ENCODE results near the gene SLITRK3. TPM values are rescaled to one million over a fixed set of nuclear protein-coding genes. Genes with fewer than 3 reads are reported as not detected.

The SLITRK3 gene
- polyA plus RNA-seq, 3 donors: not detected

- H3K4me1 ChIP-seq (ENCODE audit: control insufficient read depth in 1 of 2, insufficient read depth in 2 of 2, low read length in 2 of 2): no peaks in the 10 kb centered on the region
- peak overlapping the region; percentile 46 for H3K4me2 ChIP-seq (replicated peaks; ENCODE audit: extremely low read depth, low read length, poor library complexity, severe bottlenecking)
- H4K20me1 ChIP-seq (ENCODE audit: insufficient read depth, low read length): no peaks in the 10 kb centered on the region
- WGBS (ENCODE audit: insufficient coverage): 20% methylated on average over 11 of the region's 26 CpGs
- no peak overlapping the region for H3K27ac ChIP-seq (ENCODE audit: low read depth in 1 of 2, low read length in 2 of 2)
- H3K27me3 ChIP-seq (ENCODE audit: control insufficient read depth in 2 of 2, insufficient read depth in 2 of 2, low read length in 2 of 2): no peaks in the 10 kb centered on the region
- no peaks in the 10 kb centered on the region for H3K36me3 Mint-ChIP-seq
- H3K27ac Mint-ChIP-seq: no peak overlapping the region
- peak; percentile 0 to 20 (median 2) for DNase-seq
- H3K9ac ChIP-seq (ENCODE audit: insufficient read depth, low read length, poor library complexity, severe bottlenecking): no peak overlapping the region
- no peak overlapping the region for H3K4me3 ChIP-seq (replicated peaks in 1 of 3; ENCODE audit: low read depth in 2 of 3, low read length in 3 of 3)
- H3K79me2 ChIP-seq (ENCODE audit: insufficient read depth, low read length): no peaks in the 10 kb centered on the region
- no peaks in the 10 kb centered on the region for H3K9me3 ChIP-seq (replicated peaks in 1 of 2; ENCODE audit: control insufficient read depth in 1 of 2, insufficient read depth in 1 of 2, low read length in 2 of 2)
- no peaks in the 10 kb centered on the region for H3K36me3 ChIP-seq (replicated peaks in 1 of 2; ENCODE audit: control insufficient read depth in 1 of 2, insufficient read depth in 2 of 2, low read length in 2 of 2)
- peaks cover 0 to 4% (median 0%) of the 10 kb centered on the region in 7 donors for H3K9me3 Mint-ChIP-seq
- H3K4me1 Mint-ChIP-seq: peaks cover 5% of the 10 kb centered on the region
- no peak overlapping the region for H2AFZ ChIP-seq (ENCODE audit: insufficient read depth, low read depth, low read length, poor library complexity, severe bottlenecking)
- TF ChIP-seq, protein P1, sequence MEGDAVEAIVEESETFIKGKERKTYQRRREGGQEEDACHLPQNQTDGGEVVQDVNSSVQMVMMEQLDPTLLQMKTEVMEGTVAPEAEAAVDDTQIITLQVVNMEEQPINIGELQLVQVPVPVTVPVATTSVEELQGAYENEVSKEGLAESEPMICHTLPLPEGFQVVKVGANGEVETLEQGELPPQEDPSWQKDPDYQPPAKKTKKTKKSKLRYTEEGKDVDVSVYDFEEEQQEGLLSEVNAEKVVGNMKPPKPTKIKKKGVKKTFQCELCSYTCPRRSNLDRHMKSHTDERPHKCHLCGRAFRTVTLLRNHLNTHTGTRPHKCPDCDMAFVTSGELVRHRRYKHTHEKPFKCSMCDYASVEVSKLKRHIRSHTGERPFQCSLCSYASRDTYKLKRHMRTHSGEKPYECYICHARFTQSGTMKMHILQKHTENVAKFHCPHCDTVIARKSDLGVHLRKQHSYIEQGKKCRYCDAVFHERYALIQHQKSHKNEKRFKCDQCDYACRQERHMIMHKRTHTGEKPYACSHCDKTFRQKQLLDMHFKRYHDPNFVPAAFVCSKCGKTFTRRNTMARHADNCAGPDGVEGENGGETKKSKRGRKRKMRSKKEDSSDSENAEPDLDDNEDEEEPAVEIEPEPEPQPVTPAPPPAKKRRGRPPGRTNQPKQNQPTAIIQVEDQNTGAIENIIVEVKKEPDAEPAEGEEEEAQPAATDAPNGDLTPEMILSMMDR (IDR thresholded peaks at IDR 0.05): peak; percentile 73
- peaks cover 3 to 7% (median 5%) of the 10 kb centered on the region in 3 donors for H3K27me3 Mint-ChIP-seq (ENCODE audit: low read depth in 3 of 3)
- peak overlapping the region in 1 of 2 donors; percentile 85 for H3K4me3 Mint-ChIP-seq
- intact Hi-C loops (cut with micrococcal nuclease): no loop called here
Observed at GRCh38 chr3:165206454-165207266, 10.5 kb upstream of the SLITRK3 start.

DNA sequence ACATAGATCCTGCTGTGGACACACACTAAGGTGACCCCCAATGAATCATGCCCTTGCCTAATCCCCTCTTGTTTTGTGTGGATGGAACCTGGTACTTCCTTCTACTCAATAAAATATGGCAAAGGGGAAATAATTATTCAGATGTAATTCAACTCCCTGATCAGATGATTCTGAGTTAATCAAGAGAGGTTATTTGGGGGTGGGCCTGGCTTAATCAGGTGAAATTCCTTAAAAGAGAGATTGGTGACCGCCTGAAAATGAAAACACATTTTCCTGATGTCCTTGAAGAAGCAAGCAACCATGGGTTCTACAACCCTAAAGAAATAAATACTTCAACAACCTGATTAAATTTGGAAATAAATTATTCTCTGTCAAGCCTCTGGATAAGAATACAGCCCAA, 8.3 kb upstream of the SLITRK3 start:
- Histone ChIP-seq H3K27me3 (ENCODE audit: control insufficient read depth in 2 of 2, insufficient read depth in 2 of 2, low read length in 2 of 2) (peaks cover 0 to 7% of the 10 kb centered on the region in 2 donors), H3K4me1 (ENCODE audit: control insufficient read depth in 1 of 2, insufficient read depth in 2 of 2, low read length in 2 of 2) (no peaks in the 10 kb centered on the region), H2AFZ (ENCODE audit: insufficient read depth, low read depth, low read length, poor library complexity, severe bottlenecking) (no peak overlapping the region), H4K20me1 (ENCODE audit: insufficient read depth, low read length) (no peaks in the 10 kb centered on the region), H3K9me3 (replicated peaks in 1 of 2; ENCODE audit: control insufficient read depth in 1 of 2, insufficient read depth in 1 of 2, low read length in 2 of 2) (no peaks in the 10 kb centered on the region), H3K27ac (ENCODE audit: low read depth in 1 of 2, low read length in 2 of 2) (no peak overlapping the region), H3K36me3 (replicated peaks in 1 of 2; ENCODE audit: control insufficient read depth in 1 of 2, insufficient read depth in 2 of 2, low read length in 2 of 2) (no peaks in the 10 kb centered on the region), H3K4me3 (replicated peaks in 1 of 3; ENCODE audit: low read depth in 2 of 3, low read length in 3 of 3) (no peak overlapping the region), H3K4me2 (replicated peaks; ENCODE audit: extremely low read depth, low read length, poor library complexity, severe bottlenecking) (no peak overlapping the region), H3K9ac (ENCODE audit: insufficient read depth, low read length, poor library complexity, severe bottlenecking) (no peak overlapping the region), H3K79me2 (ENCODE audit: insufficient read depth, low read length) (no peaks in the 10 kb centered on the region)
- Mint-ChIP-seq H3K4me1 (peaks cover 5% of the 10 kb centered on the region), H3K27me3 (ENCODE audit: low read depth in 3 of 3) (peaks cover 5 to 9% (median 6%) of the 10 kb centered on the region in 3 donors), H3K36me3 (no peaks in the 10 kb centered on the region), H3K27ac (no peak overlapping the region), H3K9me3 (peaks cover 0 to 4% (median 0%) of the 10 kb centered on the region in 7 donors), H3K4me3 (peak overlapping the region in 1 of 2 donors; percentile 43)
- no peak for DNase-seq
- intact Hi-C loops (cut with micrococcal nuclease): no loop called here
- WGBS (ENCODE audit: insufficient coverage): no CpG with 5 or more reads among the region's 1 CpG
- TF ChIP-seq, protein P1 (IDR thresholded peaks at IDR 0.05): no peak
